Activated CD8-positive, alpha-beta T cell treated with anti-CD3 and anti-CD28 coated beads for 36 hours (primary cell): ENCODE measurements around the gene ERP44. TPM values are rescaled to one million over a fixed set of nuclear protein-coding genes. Genes with fewer than 3 reads are reported as not detected.
"Not testable (repeated sequence)": the region's sequence is repeated elsewhere in the genome, so short reads cannot be mapped to it uniquely, and the experiment has no call there.

ENCODE experiments used
- ATAC-seq: fragments of 200-7000 bp; cut with Tn5 transposase; one replicate; pipeline ENCODE4 v1.10.0; 2021; ENCODE audit warnings: mild to moderate bottlenecking, moderate library complexity
- CTCF ChIA-PET: fragments of 350-600 bp; sonication (Branson Sonifier 250); formaldehyde crosslinking; loops from one replicate; lab custom pipeline; 2021; ENCODE audit warnings: antibody characterized with exemption; lab: Charles Lee
- POLR2A ChIA-PET: fragments of 350-600 bp; sonication (Branson Sonifier 250); formaldehyde crosslinking; loops from one replicate; lab custom pipeline; 2021; ENCODE audit warnings: antibody characterized with exemption; lab: Charles Lee
- DNase-seq: peaks from one replicate; pipeline ENCODE4 v3.0.0-alpha.2; 2020
- H3K27ac Mint-ChIP-seq: one replicate; pipeline ENCODE4 v1.8.0; 2021; ENCODE audit warnings: mild to moderate bottlenecking, mixed read lengths
- H3K27me3 Mint-ChIP-seq: one replicate; pipeline ENCODE4 v1.8.0; 2021; ENCODE audit warnings: mixed read lengths
- H3K36me3 Mint-ChIP-seq: one replicate; pipeline ENCODE4 v1.8.0; 2021; ENCODE audit warnings: low read depth, mixed read lengths
- H3K4me1 Mint-ChIP-seq: one replicate; pipeline ENCODE4 v1.8.0; 2021; ENCODE audit warnings: low read depth, mixed read lengths
- H3K4me3 Mint-ChIP-seq: one replicate; pipeline ENCODE4 v1.8.0; 2021; ENCODE audit warnings: mild to moderate bottlenecking, moderate library complexity, mixed read lengths
- H3K9me3 Mint-ChIP-seq: one replicate; pipeline ENCODE4 v1.8.0; 2021; ENCODE audit warnings: mixed read lengths
- intact Hi-C: fragments of 100-400 bp; cut with micrococcal nuclease; formaldehyde crosslinking; loops from one replicate; pipeline ENCODE4 v1.10.0; 2022
- total RNA-seq, 2 experiments: library from RNA; stranded (reverse); gene quantifications; one replicate each; pipeline ENCODE4 v1.2.3, GENCODE V29; 2021
- TF ChIP-seq, protein P1 (sequence below): fragments of 200-600 bp; IDR thresholded peaks from one replicate; pipeline ENCODE4 v1.8.0; 2022; ENCODE audit warnings: antibody characterized with exemption, mild to moderate bottlenecking

Gene ERP44
- total RNA-seq, 2 experiments from 2014 or later = 10.2 to 11.1 TPM

DNA sequence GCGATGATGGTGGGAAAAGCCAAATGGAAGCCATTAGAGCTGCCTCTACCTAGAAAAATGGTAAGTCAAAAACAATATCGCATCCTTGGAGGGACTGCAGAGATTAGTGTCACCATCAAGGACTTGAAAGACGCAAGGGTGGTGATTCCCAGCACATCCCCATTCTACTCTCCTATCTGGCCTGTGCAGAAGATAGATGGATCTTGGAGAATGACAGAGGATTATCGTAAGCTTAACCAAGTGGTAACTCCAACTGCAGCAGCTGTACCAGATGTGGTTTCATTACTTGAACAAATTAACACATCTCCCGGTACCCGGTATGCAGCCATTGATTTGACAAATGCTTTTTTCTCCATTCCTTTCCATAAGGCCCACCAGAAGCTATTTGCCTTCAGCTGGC is 23.8 kb downstream of the ERP44 start:
- no peaks in the 10 kb centered on the region for H3K9me3 Mint-ChIP-seq
- POLR2A ChIA-PET = no interaction called here

GRCh38 chr9:100074093-100074492 is 24.7 kb downstream of the ERP44 start:
- Mint-ChIP-seq H3K9me3 (no peaks in the 10 kb centered on the region), H3K27me3 (no peaks in the 10 kb centered on the region), H3K4me1 (peaks cover 24% of the 10 kb centered on the region), H3K4me3 (no peak overlapping the region), H3K36me3 (peaks cover 12% of the 10 kb centered on the region), H3K27ac (no peak overlapping the region)
- TF ChIP-seq, protein P1, sequence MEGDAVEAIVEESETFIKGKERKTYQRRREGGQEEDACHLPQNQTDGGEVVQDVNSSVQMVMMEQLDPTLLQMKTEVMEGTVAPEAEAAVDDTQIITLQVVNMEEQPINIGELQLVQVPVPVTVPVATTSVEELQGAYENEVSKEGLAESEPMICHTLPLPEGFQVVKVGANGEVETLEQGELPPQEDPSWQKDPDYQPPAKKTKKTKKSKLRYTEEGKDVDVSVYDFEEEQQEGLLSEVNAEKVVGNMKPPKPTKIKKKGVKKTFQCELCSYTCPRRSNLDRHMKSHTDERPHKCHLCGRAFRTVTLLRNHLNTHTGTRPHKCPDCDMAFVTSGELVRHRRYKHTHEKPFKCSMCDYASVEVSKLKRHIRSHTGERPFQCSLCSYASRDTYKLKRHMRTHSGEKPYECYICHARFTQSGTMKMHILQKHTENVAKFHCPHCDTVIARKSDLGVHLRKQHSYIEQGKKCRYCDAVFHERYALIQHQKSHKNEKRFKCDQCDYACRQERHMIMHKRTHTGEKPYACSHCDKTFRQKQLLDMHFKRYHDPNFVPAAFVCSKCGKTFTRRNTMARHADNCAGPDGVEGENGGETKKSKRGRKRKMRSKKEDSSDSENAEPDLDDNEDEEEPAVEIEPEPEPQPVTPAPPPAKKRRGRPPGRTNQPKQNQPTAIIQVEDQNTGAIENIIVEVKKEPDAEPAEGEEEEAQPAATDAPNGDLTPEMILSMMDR = no peak
- POLR2A ChIA-PET = no interaction called here
- CTCF ChIA-PET = no interaction called here
- DNase-seq = no peak
- no peak for ATAC-seq
- intact Hi-C loops = no loop called here

More for the DNA sequence above, 23.8 kb downstream of the ERP44 start:
- no peak for DNase-seq
- Mint-ChIP-seq H3K36me3 (peaks cover 12% of the 10 kb centered on the region), H3K4me3 (no peak overlapping the region), H3K27me3 (no peaks in the 10 kb centered on the region), H3K27ac (no peak overlapping the region), H3K4me1 (peaks cover 25% of the 10 kb centered on the region)
- TF ChIP-seq, protein P1 = no peak
- intact Hi-C loops = no loop called here
- ATAC-seq = no peak
- CTCF ChIA-PET = no interaction called here

- Mint-ChIP-seq H3K4me1 (peaks cover 20% of the 10 kb centered on the region), H3K4me3 (no peak overlapping the region), H3K36me3 (peaks cover 8% of the 10 kb centered on the region), H3K27me3 (no peaks in the 10 kb centered on the region), H3K27ac (no peak overlapping the region), H3K9me3 (no peaks in the 10 kb centered on the region)
- ATAC-seq = no peak
- TF ChIP-seq, protein P1 = no peak
- no peak for DNase-seq
- POLR2A ChIA-PET = interaction anchor here (1.0 kb wide), 1 partner anchor 17 kb away, joined by 3 read pairs; no protein-coding TSS in a partner anchor
- intact Hi-C loops = no loop called here
- CTCF ChIA-PET = no interaction called here
Measured at GRCh38 chr9:100072805-100073204, 26.0 kb downstream of the ERP44 start.

DNA sequence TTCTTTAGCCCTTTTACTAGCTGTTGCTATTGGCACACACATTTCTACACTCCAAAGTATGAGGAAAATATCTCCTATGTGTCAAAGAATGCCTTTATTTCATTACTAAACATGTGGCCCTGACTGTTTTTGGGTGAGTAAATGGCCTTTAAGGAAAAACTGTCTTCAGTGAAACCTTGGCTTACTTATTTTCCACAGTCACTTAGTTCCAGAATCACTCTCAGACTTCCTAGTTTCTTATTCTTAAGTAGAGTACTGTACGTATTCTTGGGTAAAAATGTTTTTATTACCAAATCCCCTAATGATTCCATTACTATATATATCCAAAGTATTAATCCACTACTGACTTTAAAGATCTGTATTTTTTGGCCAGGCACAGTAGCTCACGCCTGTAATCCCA is 27.5 kb downstream of the ERP44 start:
- no peak overlapping the region for H3K27ac Mint-ChIP-seq
- no peak for DNase-seq
- no peaks in the 10 kb centered on the region for H3K9me3 Mint-ChIP-seq
- H3K4me3 Mint-ChIP-seq = no peak overlapping the region
- H3K27me3 Mint-ChIP-seq = no peaks in the 10 kb centered on the region
- TF ChIP-seq, protein P1 = no peak
- ATAC-seq = no peak
- CTCF ChIA-PET = no interaction called here
- peaks cover 6% of the 10 kb centered on the region for H3K36me3 Mint-ChIP-seq
- POLR2A ChIA-PET = no interaction called here
- intact Hi-C loops = no loop called here
- H3K4me1 Mint-ChIP-seq = peaks cover 26% of the 10 kb centered on the region

GRCh38 chr9:100070104-100071041 is 28.4 kb downstream of the ERP44 start:
- ChIA-PET CTCF (interaction anchor here (0.7 kb wide), 1 partner anchor 43 kb away, joined by 3 read pairs; no protein-coding TSS in a partner anchor), POLR2A (no interaction called here)
- intact Hi-C loops = no loop called here
- Mint-ChIP-seq H3K36me3 (peaks cover 5% of the 10 kb centered on the region), H3K9me3 (no peaks in the 10 kb centered on the region), H3K27ac (no peak overlapping the region), H3K4me3 (no peak overlapping the region), H3K27me3 (no peaks in the 10 kb centered on the region), H3K4me1 (peaks cover 28% of the 10 kb centered on the region)
- TF ChIP-seq, protein P1 = no peak
- DNase-seq (no peak), ATAC-seq (no peak)

GRCh38 chr9:100069068-100069467 is 29.7 kb downstream of the ERP44 start:
- H3K9me3 Mint-ChIP-seq = not testable (repeated sequence)

GRCh38 chr9:100067990-100068389 is 30.8 kb downstream of the ERP44 start:
- H3K27me3 Mint-ChIP-seq, intact Hi-C loops, H3K27ac Mint-ChIP-seq, ATAC-seq, H3K9me3 Mint-ChIP-seq, POLR2A ChIA-PET, H3K36me3 Mint-ChIP-seq, CTCF ChIA-PET, H3K4me3 Mint-ChIP-seq, DNase-seq: not testable (repeated sequence)
- H3K4me1 Mint-ChIP-seq = peaks cover 22% of the 10 kb centered on the region

More at GRCh38 chr9:100069068-100069467, 29.7 kb downstream of the ERP44 start:
- H3K27ac Mint-ChIP-seq, intact Hi-C loops, DNase-seq, H3K4me3 Mint-ChIP-seq, H3K36me3 Mint-ChIP-seq, H3K27me3 Mint-ChIP-seq, POLR2A ChIA-PET, ATAC-seq, CTCF ChIA-PET: not testable (repeated sequence)
- H3K4me1 Mint-ChIP-seq = peaks cover 23% of the 10 kb centered on the region
